H9 (cell line): ENCODE results near the gene XBP1. TPM values are rescaled to one million over a fixed set of nuclear protein-coding genes. Genes with fewer than 3 reads are reported as not detected.

Experiments
- DNase-seq: peaks from one replicate; pipeline ENCODE4 v3.0.0-alpha.2; 2017
- H2AFZ ChIP-seq: one replicate; pipeline ENCODE4 v1.6.1; 2013; ENCODE audit warnings: mild to moderate bottlenecking, low read length, control low read depth, moderate library complexity
- H2AK5ac ChIP-seq: 2 replicates; pipeline ENCODE4 v1.6.1; 2013; ENCODE audit warnings: low read length, control low read depth, mixed read lengths; ENCODE audit not compliant: insufficient read length
- H2BK120ac ChIP-seq: one replicate; pipeline ENCODE4 v1.6.1; 2013; ENCODE audit warnings: low read depth, mild to moderate bottlenecking, low read length, control low read depth, inconsistent platforms; ENCODE audit not compliant: poor library complexity, severe bottlenecking
- H2BK12ac ChIP-seq: 2 replicates; pipeline ENCODE4 v1.6.1; 2013; ENCODE audit warnings: low read length, control low read depth, mixed read lengths, low read depth; ENCODE audit not compliant: insufficient read length
- H2BK15ac ChIP-seq: 2 replicates; pipeline ENCODE4 v1.6.1; 2013; ENCODE audit warnings: low read depth, low read length, control low read depth
- H2BK20ac ChIP-seq: one replicate; pipeline ENCODE4 v1.6.1; 2013; ENCODE audit warnings: low read depth, mild to moderate bottlenecking, low read length, control low read depth, inconsistent platforms; ENCODE audit not compliant: poor library complexity, severe bottlenecking
- H2BK5ac ChIP-seq: 2 replicates; pipeline ENCODE4 v1.6.1; 2013; ENCODE audit warnings: low read length, control low read depth, mixed read lengths; ENCODE audit not compliant: insufficient read length
- H3K14ac ChIP-seq: 2 replicates; pipeline ENCODE4 v1.6.1; 2013; ENCODE audit warnings: low read length, control low read depth; ENCODE audit not compliant: insufficient read depth
- H3K18ac ChIP-seq: 2 replicates; pipeline ENCODE4 v1.6.1; 2013; ENCODE audit warnings: low read depth, mild to moderate bottlenecking, mixed read lengths, low read length, control low read depth; ENCODE audit not compliant: insufficient read length
- H3K23ac ChIP-seq: 2 replicates; pipeline ENCODE4 v1.6.1; 2013; ENCODE audit warnings: low read length, control low read depth, mixed read lengths, low read depth; ENCODE audit not compliant: insufficient read length
- H3K23me2 ChIP-seq: 2 replicates; pipeline ENCODE4 v1.6.1; 2013; ENCODE audit warnings: low read depth, mild to moderate bottlenecking, mixed read lengths, low read length, control low read depth; ENCODE audit not compliant: insufficient read length, poor library complexity, severe bottlenecking
- H3K27ac ChIP-seq: 2 replicates; pipeline ENCODE4 v1.5.1; 2013; ENCODE audit warnings: low read length, control low read depth, mixed read lengths, low read depth; ENCODE audit not compliant: insufficient read length
- H3K27me3 ChIP-seq: 2 replicates; pipeline ENCODE4 v1.6.1; 2013; ENCODE audit warnings: low read length, control low read depth, inconsistent platforms; ENCODE audit not compliant: insufficient read depth
- H3K4ac ChIP-seq: 2 replicates; pipeline ENCODE4 v1.6.1; 2013; ENCODE audit warnings: low read depth, mild to moderate bottlenecking, control low read depth, inconsistent platforms, low read length, moderate library complexity
- H3K4me1 ChIP-seq: 2 replicates; pipeline ENCODE4 v1.6.1; 2013; ENCODE audit warnings: low read length, control low read depth, inconsistent platforms; ENCODE audit not compliant: insufficient read depth
- H3K4me2 ChIP-seq: 2 replicates; pipeline ENCODE4 v1.6.1; 2013; ENCODE audit warnings: low read length, control low read depth, mixed read lengths; ENCODE audit not compliant: insufficient read length, insufficient read depth
- H3K56ac ChIP-seq: 2 replicates; pipeline ENCODE4 v1.6.1; 2013; ENCODE audit warnings: low read depth, mild to moderate bottlenecking, mixed read lengths, low read length, control low read depth; ENCODE audit not compliant: insufficient read length
- H3K79me1 ChIP-seq: 2 replicates; pipeline ENCODE4 v1.6.1; 2013; ENCODE audit warnings: low read depth, mild to moderate bottlenecking, moderate library complexity, low read length, control low read depth, inconsistent platforms; ENCODE audit not compliant: insufficient read depth, poor library complexity, severe bottlenecking
- H3K79me2 ChIP-seq: 2 replicates; pipeline ENCODE4 v1.6.1; 2013; ENCODE audit warnings: low read length, control low read depth, inconsistent platforms; ENCODE audit not compliant: insufficient read depth
- H3K9ac ChIP-seq: 2 replicates; pipeline ENCODE4 v1.6.1; 2013; ENCODE audit warnings: low read length, control low read depth, mixed read lengths; ENCODE audit not compliant: insufficient read length; ENCODE audit errors: extremely low read depth
- H3K9me3 ChIP-seq: one replicate; pipeline ENCODE4 v1.6.1; 2013; ENCODE audit warnings: low read depth, low read length, inconsistent platforms; ENCODE audit not compliant: control insufficient read depth
- H3T11ph ChIP-seq: one replicate; pipeline ENCODE4 v1.6.1; 2013; ENCODE audit warnings: mild to moderate bottlenecking, low read length, control low read depth, inconsistent platforms
- H4K20me1 ChIP-seq: one replicate; pipeline ENCODE4 v1.6.1; 2013; ENCODE audit not compliant: control insufficient read depth, insufficient read length, insufficient read depth
- H4K5ac ChIP-seq: 2 replicates; pipeline ENCODE4 v1.6.1; 2013; ENCODE audit warnings: low read depth, mild to moderate bottlenecking, mixed read lengths, low read length, control low read depth; ENCODE audit not compliant: insufficient read length
- H4K8ac ChIP-seq: replicated peaks from 2 replicates; pipeline ENCODE4 v1.6.1; 2013; ENCODE audit warnings: low read length, control low read depth, mixed read lengths, low read depth; ENCODE audit not compliant: insufficient read length
- H4K91ac ChIP-seq: 2 replicates; pipeline ENCODE4 v1.6.1; 2013; ENCODE audit warnings: low read depth, mild to moderate bottlenecking, moderate library complexity, mixed read lengths, low read length, control low read depth; ENCODE audit not compliant: insufficient read length
- H3K27ac Mint-ChIP-seq, 3 experiments: 2 replicates in 2 of 3; 3 replicates in 1 of 3; pipeline ENCODE4 v1.8.0; 2020 to 2021; ENCODE audit warnings: mixed read lengths in 3 of 3, mild to moderate bottlenecking in 1 of 3, moderate library complexity in 1 of 3
- H3K27me3 Mint-ChIP-seq: 2 replicates; pipeline ENCODE4 v1.8.0; 2021; ENCODE audit warnings: low read depth, mild to moderate bottlenecking, moderate library complexity, mixed read lengths
- H3K36me3 Mint-ChIP-seq, 3 experiments: 2 replicates in 2 of 3; 3 replicates in 1 of 3; pipeline ENCODE4 v1.8.0; 2020 to 2021; ENCODE audit warnings: low read depth in 3 of 3, mixed read lengths in 3 of 3; ENCODE audit not compliant: insufficient read depth in 1 of 3
- H3K4me1 Mint-ChIP-seq, 2 experiments: 2 replicates each; pipeline ENCODE4 v1.8.0; 2020; ENCODE audit warnings: mixed read lengths in 2 of 2
- H3K4me3 Mint-ChIP-seq, 2 experiments: 2 replicates in 1 of 2; 3 replicates in 1 of 2; pipeline ENCODE4 v1.8.0; 2020 to 2021; ENCODE audit warnings: mild to moderate bottlenecking in 2 of 2, mixed read lengths in 2 of 2, moderate library complexity in 1 of 2
- H3K9me3 Mint-ChIP-seq, 2 experiments: 2 replicates in 1 of 2; 3 replicates in 1 of 2; pipeline ENCODE4 v1.8.0; 2020; ENCODE audit warnings: mild to moderate bottlenecking in 2 of 2, mixed read lengths in 2 of 2, moderate library complexity in 1 of 2
- WGBS: extraction: QIAGEN DNeasy Blood & Tissue Kit; methylation state at CpG from one replicate; pipeline ENCODE4 v1.1.7; 2013; ENCODE audit warnings: missing lambda C conversion rate, low lambda C conversion rate, mixed read lengths; ENCODE audit not compliant: insufficient read length; ENCODE audit errors: extremely low coverage; 5-methylcytosine and 5-hydroxymethylcytosine counted together
- total RNA-seq: library from RNA; stranded (reverse); gene quantifications from 2 replicates; pipeline ENCODE4 v1.2.1, GENCODE V29; 2021
- TF ChIP-seq, protein P1 (sequence below): fragments of 200-600 bp; sonication (generic); conservative IDR thresholded peaks from 3 replicates; pipeline ENCODE4 v1.8.0; 2021; ENCODE audit warnings: antibody characterized with exemption, mild to moderate bottlenecking

Gene XBP1
- total RNA-seq, 1 experiment from 2014 or later = 114 TPM

GRCh38 chr22:28815729-28816128 lies 15.4 kb upstream of the XBP1 start:
- Histone ChIP-seq H4K5ac (no peak overlapping the region), H4K91ac (no peak overlapping the region), H3K9ac (no peak overlapping the region), H3K9me3 (no peaks in the 10 kb centered on the region), H3K4me2 (no peak overlapping the region), H4K8ac (no peak overlapping the region), H3K27me3 (no peaks in the 10 kb centered on the region), H2AFZ (no peak overlapping the region), H4K20me1 (no peaks in the 10 kb centered on the region), H2AK5ac (no peak overlapping the region), H3T11ph (no peak overlapping the region), H3K23me2 (no peaks in the 10 kb centered on the region), H3K4me1 (peaks cover 7% of the 10 kb centered on the region; the same call in 1 of the 2 replicates), H3K14ac (no peak overlapping the region), H3K4ac (no peak overlapping the region), H3K23ac (no peak overlapping the region), H2BK120ac (no peak overlapping the region), H3K27ac (no peak overlapping the region), H3K56ac (no peak overlapping the region), H3K79me2 (no peaks in the 10 kb centered on the region), H2BK5ac (no peak overlapping the region), H2BK15ac (no peak overlapping the region), H2BK12ac (no peak overlapping the region), H3K79me1 (no peaks in the 10 kb centered on the region), H2BK20ac (no peak overlapping the region), H3K18ac (no peak overlapping the region)
- no peak for DNase-seq
- H3K9me3 Mint-ChIP-seq = no peaks in the 10 kb centered on the region
- TF ChIP-seq, protein P1, sequence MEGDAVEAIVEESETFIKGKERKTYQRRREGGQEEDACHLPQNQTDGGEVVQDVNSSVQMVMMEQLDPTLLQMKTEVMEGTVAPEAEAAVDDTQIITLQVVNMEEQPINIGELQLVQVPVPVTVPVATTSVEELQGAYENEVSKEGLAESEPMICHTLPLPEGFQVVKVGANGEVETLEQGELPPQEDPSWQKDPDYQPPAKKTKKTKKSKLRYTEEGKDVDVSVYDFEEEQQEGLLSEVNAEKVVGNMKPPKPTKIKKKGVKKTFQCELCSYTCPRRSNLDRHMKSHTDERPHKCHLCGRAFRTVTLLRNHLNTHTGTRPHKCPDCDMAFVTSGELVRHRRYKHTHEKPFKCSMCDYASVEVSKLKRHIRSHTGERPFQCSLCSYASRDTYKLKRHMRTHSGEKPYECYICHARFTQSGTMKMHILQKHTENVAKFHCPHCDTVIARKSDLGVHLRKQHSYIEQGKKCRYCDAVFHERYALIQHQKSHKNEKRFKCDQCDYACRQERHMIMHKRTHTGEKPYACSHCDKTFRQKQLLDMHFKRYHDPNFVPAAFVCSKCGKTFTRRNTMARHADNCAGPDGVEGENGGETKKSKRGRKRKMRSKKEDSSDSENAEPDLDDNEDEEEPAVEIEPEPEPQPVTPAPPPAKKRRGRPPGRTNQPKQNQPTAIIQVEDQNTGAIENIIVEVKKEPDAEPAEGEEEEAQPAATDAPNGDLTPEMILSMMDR = no peak
- no CpG with 5 or more reads among the region's 6 CpGs for WGBS
- H3K4me3 Mint-ChIP-seq = no peak overlapping the region
- H3K27me3 Mint-ChIP-seq = no peaks in the 10 kb centered on the region
- peaks cover 13% of the 10 kb centered on the region in 2 experiments for H3K4me1 Mint-ChIP-seq
- H3K36me3 Mint-ChIP-seq = no peaks in the 10 kb centered on the region
- H3K27ac Mint-ChIP-seq = no peak overlapping the region
